Fibroblast of peridontal ligament (primary cell): ENCODE measurements around the gene ID1.
A peak's percentile ranks its signal among the peaks of the same experiment; 100 is the strongest.
"Not testable (repeated sequence)": the region's sequence is repeated elsewhere in the genome, so short reads cannot be mapped to it uniquely, and the experiment has no call there.

Experiments
- DNase-seq: peaks from one replicate; pipeline ENCODE4 v3.0.0-alpha.2; 2010; ENCODE audit errors: extremely low read depth

The ID1 gene

GRCh38 chr20:31637660-31638059 lies 32.6 kb downstream of the ID1 start, which contains the start of gene COX4I2:
Gene COX4I2, plus strand, starts transcription at chr20:31637912. Its CDS starts 1,106 bp downstream, at chr20:31639018.
- no peak for DNase-seq

- DNase-seq, result no peak
Measured at GRCh38 chr20:31638317-31638716, 33.2 kb downstream of the ID1 start.

GRCh38 chr20:31638816-31639215 lies 33.7 kb downstream of the ID1 start:
- no peak for DNase-seq

GRCh38 chr20:31640259-31640658 lies 35.2 kb downstream of the ID1 start:
- DNase-seq, result no peak

- DNase-seq, result no peak
Measured at GRCh38 chr20:31641391-31641790, 36.3 kb downstream of the ID1 start.

GRCh38 chr20:31642837-31643236 lies 37.7 kb downstream of the ID1 start:
- no peak for DNase-seq

- DNase-seq, result no peak
Measured at GRCh38 chr20:31643522-31643921, 38.4 kb downstream of the ID1 start.

- no peak for DNase-seq
Measured at GRCh38 chr20:31644701-31645100, 39.6 kb downstream of the ID1 start.

GRCh38 chr20:31648104-31648503 lies 43.0 kb downstream of the ID1 start:
- not testable (repeated sequence) for DNase-seq

GRCh38 chr20:31652917-31653396 lies 47.9 kb downstream of the ID1 start:
- peak; percentile 90 for DNase-seq

- DNase-seq, result no peak
Measured at GRCh38 chr20:31653561-31653960, 48.5 kb downstream of the ID1 start.

- no peak for DNase-seq
Measured at GRCh38 chr20:31654534-31654933, 49.4 kb downstream of the ID1 start.
